LHCN-M2 (cell line): ENCODE results near the gene ST7L. TPM values are rescaled to one million over a fixed set of nuclear protein-coding genes. Genes with fewer than 3 reads are reported as not detected.
"Not testable (repeated sequence)": the region's sequence is repeated elsewhere in the genome, so short reads cannot be mapped to it uniquely, and the experiment has no call there.

Experiments used
- DNase-seq: peaks from one replicate; pipeline ENCODE4 v3.0.0-alpha.2; 2012; ENCODE audit warnings: low read depth
- total RNA-seq: library from RNA; depleted of rRNA; stranded (reverse); fragments of >200 nt; gene quantifications from 2 replicates; pipeline ENCODE4 v1.2.3, GENCODE V29; 2014; rRNA removed

The ST7L gene
- total RNA-seq, 1 experiment from 2014 or later, result 22.3 TPM

GRCh38 chr1:112493351-112493750, 125.6 kb downstream of the ST7L start:
- no peak for DNase-seq

DNA sequence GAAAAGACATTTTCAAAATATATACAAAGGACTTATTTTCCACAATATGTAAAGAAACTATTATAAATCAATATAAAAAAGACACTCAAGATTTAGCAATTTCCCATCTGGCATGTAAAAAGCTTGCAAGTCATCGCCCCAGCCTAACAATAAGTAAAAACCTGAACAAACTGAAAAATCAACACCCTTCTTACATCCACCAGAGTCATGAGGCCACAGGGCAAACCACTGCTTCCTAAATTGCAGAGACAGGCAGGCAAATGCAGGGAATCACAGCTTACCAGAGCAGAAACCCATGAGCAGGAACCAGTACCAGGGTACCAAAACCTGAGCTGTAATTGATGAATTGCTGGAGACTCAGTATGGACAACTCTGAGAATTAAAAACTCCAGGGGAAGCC, 126.9 kb downstream of the ST7L start:
- DNase-seq, result no peak

- no peak for DNase-seq
Observed at GRCh38 chr1:112488141-112488540, 130.8 kb downstream of the ST7L start.

GRCh38 chr1:112487686-112488085, 131.3 kb downstream of the ST7L start:
- DNase-seq, result not testable (repeated sequence)

- DNase-seq, result not testable (repeated sequence)
Observed at GRCh38 chr1:112486063-112486462, 132.9 kb downstream of the ST7L start.

DNA sequence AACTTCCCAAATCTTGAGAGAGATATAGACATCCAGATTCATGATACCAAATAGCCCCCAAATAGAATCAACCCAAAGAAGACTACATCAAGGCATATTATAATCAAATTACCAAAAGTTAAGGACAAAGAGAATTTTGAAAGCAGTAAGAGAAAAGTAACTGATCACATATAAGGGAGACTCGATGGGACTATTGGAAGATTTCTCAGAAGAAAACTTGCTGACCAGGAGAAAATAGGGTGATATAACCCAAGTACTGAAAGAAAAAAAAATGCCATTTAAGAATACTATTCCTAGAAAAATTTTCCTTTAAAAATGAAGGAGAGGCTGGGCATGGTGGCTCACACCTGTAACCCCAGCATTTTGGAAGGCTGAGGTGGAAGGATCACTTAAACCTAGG, 140.6 kb downstream of the ST7L start:
- DNase-seq, result no peak

DNA sequence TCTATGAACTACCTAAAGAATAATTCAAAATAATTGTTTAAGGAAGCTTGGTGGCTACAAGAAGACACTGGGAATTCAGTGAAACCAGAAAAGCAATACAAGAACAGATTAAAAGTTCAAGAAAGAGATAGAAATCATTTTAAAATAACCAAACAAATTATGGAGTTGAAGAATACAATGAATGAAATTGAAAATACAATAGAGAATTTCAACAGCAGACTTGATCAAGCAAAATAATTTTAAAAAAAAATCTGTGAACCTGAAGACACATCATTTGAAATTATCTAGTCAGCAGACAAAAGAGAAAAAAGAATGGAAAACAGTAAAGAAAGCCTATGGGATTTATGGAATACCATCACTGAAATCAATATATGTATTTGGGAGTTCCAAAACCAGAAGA, 141.4 kb downstream of the ST7L start:
- DNase-seq, result no peak

Other genes with a start within 250 kb of the ST7L start
- 12.3 and 15.0 TPM in 2 replicates for gene CTTNBP2NL, start 222.9 kb downstream of the ST7L start, total RNA-seq
- 0.23 and 0.38 TPM in 2 replicates for gene WNT2B, start 110.2 kb downstream of the ST7L start, total RNA-seq
- gene CAPZA1, start 691 bp upstream of the ST7L start, total RNA-seq, result 314 and 346 TPM in 2 replicates
- 38.5 and 45.1 TPM in 2 replicates for gene MOV10, start 55.5 kb upstream of the ST7L start, total RNA-seq
- 518 and 661 TPM in 2 replicates for gene RHOC, start 88.0 kb upstream of the ST7L start, total RNA-seq
- gene PPM1J, start 96.2 kb upstream of the ST7L start, total RNA-seq, result 0.32 and 1.1 TPM in 2 replicates